Left lung (tissue), 10 donors: ENCODE measurements around the gene ACER3. TPM values are rescaled to one million over a fixed set of nuclear protein-coding genes. Genes with fewer than 3 reads are reported as not detected.

ENCODE experiments used
- ATAC-seq: fragments of 200-7000 bp; cut with Tn5 transposase; one replicate; pipeline ENCODE4 v1.9.1; 2020; ENCODE audit warnings: moderate library complexity
- DNase-seq, 4 donors: peaks; one replicate each; pipeline ENCODE4 v3.0.0-alpha.2; 2013 to 2020
- H3K27ac ChIP-seq, 2 donors: fragments of 200-600 bp; sonication (generic) in 1 of 2; one replicate each; pipeline versions ENCODE4 v1.5.0 to v1.8.0; 2020 to 2021
- H3K27me3 ChIP-seq, 2 donors: fragments of 200-600 bp; sonication (generic) in 1 of 2; one replicate each; pipeline versions ENCODE4 v1.5.0 to v1.8.0; 2020 to 2021
- H3K36me3 ChIP-seq, 2 donors: fragments of 200-600 bp; sonication (generic) in 1 of 2; one replicate each; pipeline versions ENCODE4 v1.5.0 to v1.8.0; 2020 to 2021
- H3K4me1 ChIP-seq, 2 donors: fragments of 200-600 bp; one replicate each; pipeline ENCODE4 v1.8.0; 2021
- H3K4me3 ChIP-seq, 2 donors: fragments of 200-600 bp; sonication (generic) in 1 of 2; one replicate each; pipeline versions ENCODE4 v1.5.0 to v1.8.0; 2020 to 2021; ENCODE audit warnings: mild to moderate bottlenecking in 1 of 2
- H3K9me3 ChIP-seq, 2 donors: fragments of 200-600 bp; sonication (generic) in 1 of 2; one replicate each; pipeline versions ENCODE4 v1.5.0 to v1.8.0; 2020 to 2021
- CTCF ChIP-seq, 2 donors: fragments of 200-600 bp; sonication (generic) in 1 of 2; IDR thresholded peaks; one replicate each; pipeline versions ENCODE4 v1.5.0 to v1.8.0; 2021; ENCODE audit warnings: antibody characterized with exemption in 2 of 2
- intact Hi-C, 2 donors: fragments of 100-400 bp; cut with DNase I; formaldehyde crosslinking; loops; one replicate each; pipeline versions ENCODE4 v1.11.2 to v1.14.2; 2022
- polyA plus RNA-seq, 6 donors: library from polyadenylated mRNA; unstranded; fragments of 120-200 nt; gene quantifications; one replicate each; pipeline ENCODE4 v1.2.1, GENCODE V29; 2013; ENCODE audit not compliant: insufficient read length in 6 of 6
- total RNA-seq, 2 donors: library from RNA; stranded (reverse); fragmentation: NEBNext Ultra II Directional; extraction: Animal tissue kit (Norgen Biotek cat#: 25700); gene quantifications; one replicate each; pipeline ENCODE4 v1.2.1, GENCODE V29; 2021
- donor health status: DM: no; HTN: yes; CAD: no.
- donor health status: DM: no; HTN: no; CAD: no.

Gene ACER3
- total and polyA plus RNA-seq, 8 donors: 17.5 to 46.5 (median 24.6) TPM

- Histone ChIP-seq H3K9me3 (no peaks in the 10 kb centered on the region), H3K4me3 (no peak overlapping the region), H3K4me1 (peaks cover 0 to under 1% of the 10 kb centered on the region in 2 donors), H3K27ac (no peak overlapping the region), H3K27me3 (no peaks in the 10 kb centered on the region), H3K36me3 (no peaks in the 10 kb centered on the region)
- intact Hi-C loops: no loop called here
- no peak for DNase-seq
- no peak for ATAC-seq
- no peak for TF ChIP-seq CTCF (IDR thresholded peaks at IDR 0.05)
These were observed 16.2 kb upstream of the ACER3 start for GRCh38 chr11:76844511-76844910.

- no peak for TF ChIP-seq CTCF (IDR thresholded peaks at IDR 0.05)
- H3K9me3 ChIP-seq: no peaks in the 10 kb centered on the region
- H3K4me1 ChIP-seq: no peaks in the 10 kb centered on the region
- DNase-seq (no peak), ATAC-seq (no peak)
- no peaks in the 10 kb centered on the region for H3K36me3 ChIP-seq
- H3K4me3 ChIP-seq: no peak overlapping the region
- H3K27ac ChIP-seq: no peak overlapping the region
- intact Hi-C loops: no loop called here
- H3K27me3 ChIP-seq: no peaks in the 10 kb centered on the region
These were observed 15.6 kb upstream of the ACER3 start for GRCh38 chr11:76845069-76845468.

GRCh38 chr11:76846441-76846840 is 14.3 kb upstream of the ACER3 start:
- DNase-seq (no peak), ATAC-seq (no peak)
- Histone ChIP-seq H3K4me1 (peaks cover 0 to 5% of the 10 kb centered on the region in 2 donors), H3K36me3 (no peaks in the 10 kb centered on the region), H3K4me3 (no peak overlapping the region), H3K9me3 (no peaks in the 10 kb centered on the region), H3K27ac (no peak overlapping the region), H3K27me3 (no peaks in the 10 kb centered on the region)
- no peak for TF ChIP-seq CTCF (IDR thresholded peaks at IDR 0.05)
- intact Hi-C loops: no loop called here

GRCh38 chr11:76849376-76849775 is 11.3 kb upstream of the ACER3 start:
- H3K4me3 ChIP-seq: no peak overlapping the region
- H3K27me3 ChIP-seq: no peaks in the 10 kb centered on the region
- H3K4me1 ChIP-seq: peaks cover 0 to 5% of the 10 kb centered on the region in 2 donors
- no peak for TF ChIP-seq CTCF (IDR thresholded peaks at IDR 0.05)
- ATAC-seq (no peak), DNase-seq (no peak)
- H3K36me3 ChIP-seq: no peaks in the 10 kb centered on the region
- intact Hi-C loops: no loop called here
- H3K27ac ChIP-seq: no peak overlapping the region
- H3K9me3 ChIP-seq: no peaks in the 10 kb centered on the region

- H3K4me1 ChIP-seq: peaks cover 0 to 5% of the 10 kb centered on the region in 2 donors
- H3K27ac ChIP-seq: no peak overlapping the region
- no peak for TF ChIP-seq CTCF (IDR thresholded peaks at IDR 0.05)
- ATAC-seq: no peak
- no peaks in the 10 kb centered on the region for H3K36me3 ChIP-seq
- intact Hi-C loops: no loop called here
- H3K27me3 ChIP-seq: no peaks in the 10 kb centered on the region
- H3K4me3 ChIP-seq: no peak overlapping the region
- no peaks in the 10 kb centered on the region for H3K9me3 ChIP-seq
- DNase-seq: no peak
These were observed 10.6 kb upstream of the ACER3 start for GRCh38 chr11:76850130-76850529.
